GM12874 (cell line): ENCODE data around the gene SLC17A8.

ENCODE experiments used
- TF ChIP-seq, protein P1 (sequence below): IDR thresholded peaks from 2 replicates; pipeline ENCODE4 v1.5.1; 2011; ENCODE audit warnings: low read depth, mild to moderate bottlenecking, control low read depth, low read length, moderate library complexity; ENCODE audit not compliant: insufficient read depth

The SLC17A8 gene

GRCh38 chr12:100433701-100434100 lies 76.8 kb downstream of the SLC17A8 start:
- TF ChIP-seq, protein P1, sequence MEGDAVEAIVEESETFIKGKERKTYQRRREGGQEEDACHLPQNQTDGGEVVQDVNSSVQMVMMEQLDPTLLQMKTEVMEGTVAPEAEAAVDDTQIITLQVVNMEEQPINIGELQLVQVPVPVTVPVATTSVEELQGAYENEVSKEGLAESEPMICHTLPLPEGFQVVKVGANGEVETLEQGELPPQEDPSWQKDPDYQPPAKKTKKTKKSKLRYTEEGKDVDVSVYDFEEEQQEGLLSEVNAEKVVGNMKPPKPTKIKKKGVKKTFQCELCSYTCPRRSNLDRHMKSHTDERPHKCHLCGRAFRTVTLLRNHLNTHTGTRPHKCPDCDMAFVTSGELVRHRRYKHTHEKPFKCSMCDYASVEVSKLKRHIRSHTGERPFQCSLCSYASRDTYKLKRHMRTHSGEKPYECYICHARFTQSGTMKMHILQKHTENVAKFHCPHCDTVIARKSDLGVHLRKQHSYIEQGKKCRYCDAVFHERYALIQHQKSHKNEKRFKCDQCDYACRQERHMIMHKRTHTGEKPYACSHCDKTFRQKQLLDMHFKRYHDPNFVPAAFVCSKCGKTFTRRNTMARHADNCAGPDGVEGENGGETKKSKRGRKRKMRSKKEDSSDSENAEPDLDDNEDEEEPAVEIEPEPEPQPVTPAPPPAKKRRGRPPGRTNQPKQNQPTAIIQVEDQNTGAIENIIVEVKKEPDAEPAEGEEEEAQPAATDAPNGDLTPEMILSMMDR: no peak

- TF ChIP-seq, protein P1: no peak
These were observed 77.3 kb downstream of the SLC17A8 start for GRCh38 chr12:100434177-100434576.

DNA sequence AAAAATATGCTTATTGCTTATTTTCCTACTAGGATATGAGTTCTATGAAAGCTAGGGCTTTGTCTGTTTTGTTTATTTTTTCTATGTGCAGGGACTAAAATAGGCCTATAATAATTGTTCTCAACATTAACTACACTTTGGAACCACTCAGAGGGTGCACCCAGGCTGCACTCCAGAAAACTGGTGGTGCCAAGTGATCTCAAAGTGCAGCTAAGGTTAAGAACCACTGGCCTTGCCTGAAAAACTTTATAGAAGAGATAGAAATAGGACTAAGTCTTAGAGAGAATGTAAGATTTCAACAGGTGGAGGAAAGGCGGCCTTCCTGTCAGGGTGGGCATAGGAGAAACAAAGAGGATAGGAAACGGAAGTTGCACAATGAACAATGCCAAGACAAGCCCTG lies 79.1 kb downstream of the SLC17A8 start:
- TF ChIP-seq, protein P1: no peak

- TF ChIP-seq, protein P1: no peak
These were observed 80.4 kb downstream of the SLC17A8 start for GRCh38 chr12:100437038-100437841.

DNA sequence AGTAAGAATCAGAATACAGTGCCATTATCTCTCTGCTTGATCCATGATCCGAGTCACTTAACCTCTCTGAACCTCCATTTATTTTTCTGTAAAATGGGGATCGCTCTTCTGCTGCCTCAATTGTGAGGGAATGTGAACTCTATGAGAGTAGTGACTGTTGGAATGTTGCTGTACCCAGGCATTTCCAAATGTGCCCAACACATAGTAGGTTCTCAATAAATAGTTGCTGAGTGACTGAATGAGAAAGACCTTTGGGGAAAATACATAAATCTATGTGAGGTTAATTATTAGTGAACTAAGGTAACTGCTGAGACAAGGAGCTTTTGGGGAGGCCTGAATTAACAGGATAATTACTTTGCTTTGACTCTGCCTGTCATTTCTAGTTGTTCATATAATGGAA lies 82.9 kb downstream of the SLC17A8 start:
- TF ChIP-seq, protein P1: no peak

GRCh38 chr12:100442403-100442802 lies 85.5 kb downstream of the SLC17A8 start:
- TF ChIP-seq, protein P1: no peak

- TF ChIP-seq, protein P1: no peak
These were observed 86.6 kb downstream of the SLC17A8 start for GRCh38 chr12:100443434-100443833.
